ENCODE data around the gene VRK1. TPM values are rescaled to one million over a fixed set of nuclear protein-coding genes. Genes with fewer than 3 reads are reported as not detected.

Gene VRK1
- total RNA-seq, 1 experiment from 2014 or later, result 26.5 TPM

GRCh38 chr14:96806836-96807235 is 9.7 kb downstream of the VRK1 start:
- no peak overlapping the region for H3K4me3 ChIP-seq (ENCODE audit: low read depth in 2 of 2, low read length in 2 of 2)
- CTCF ChIA-PET, result no interaction called here
- H3K36me3 ChIP-seq (ENCODE audit: control insufficient read depth, insufficient read depth, low read length), result no peaks in the 10 kb centered on the region
- in situ Hi-C loops (cut with HindIII; ENCODE audit: low pct_unique_long_range_greater_than_20kb, low sequenced_read_pairs), result no loop called here
- POLR2A ChIA-PET, result no interaction called here
- H3K9me3 ChIP-seq (ENCODE audit: control insufficient read depth, insufficient read depth, low read depth, low read length), result no peaks in the 10 kb centered on the region
- H3K27ac ChIP-seq (ENCODE audit: low read length), result no peak overlapping the region
- no peak for TF ChIP-seq SIN3A (IDR thresholded peaks at IDR 0.05; ENCODE audit: borderline replicate concordance, insufficient read depth, low read depth, low read length)
- no peak for TF ChIP-seq TCF7L2 (IDR thresholded peaks at IDR 0.05; ENCODE audit: low read depth, low read length)
- no peak for TF ChIP-seq REST (IDR thresholded peaks at IDR 0.05; ENCODE audit: insufficient read depth in 1 of 2, low read depth in 2 of 2, low read length in 1 of 2)
- TF ChIP-seq POLR2AphosphoS5 (IDR thresholded peaks at IDR 0.05; ENCODE audit: low read depth, low read length), result no peak
- TF ChIP-seq CTCF (IDR thresholded peaks at IDR 0.05), result no peak
- no TSS peak for BruUV-seq (replicated peaks)
- no peak for ATAC-seq
- no peak for DNase-seq (ENCODE audit: low read depth, low spot score)
- no peaks in the 10 kb centered on the region for H3K27me3 ChIP-seq (ENCODE audit: control insufficient read depth, insufficient read depth, low read length)
- intact Hi-C loops (cut with micrococcal nuclease; ENCODE audit: unreplicated experiment), result no loop called here
- peaks cover 13% of the 10 kb centered on the region for H3K4me1 ChIP-seq (ENCODE audit: control insufficient read depth, insufficient read depth, low read length)

GRCh38 chr14:96808619-96809406 is 11.6 kb downstream of the VRK1 start:
- CTCF ChIA-PET, result no interaction called here
- POLR2A ChIA-PET, result no interaction called here
- intact Hi-C loops (cut with micrococcal nuclease; ENCODE audit: unreplicated experiment), result no loop called here

More at GRCh38 chr14:96808619-96809406, 11.6 kb downstream of the VRK1 start:
- H3K9me3 ChIP-seq (ENCODE audit: control insufficient read depth, insufficient read depth, low read depth, low read length), result no peaks in the 10 kb centered on the region
- H3K4me1 ChIP-seq (ENCODE audit: control insufficient read depth, insufficient read depth, low read length), result peaks cover 13% of the 10 kb centered on the region
- no peak overlapping the region for H3K27ac ChIP-seq (ENCODE audit: low read length)
- in situ Hi-C loops (cut with HindIII; ENCODE audit: low pct_unique_long_range_greater_than_20kb, low sequenced_read_pairs), result no loop called here
- no peaks in the 10 kb centered on the region for H3K36me3 ChIP-seq (ENCODE audit: control insufficient read depth, insufficient read depth, low read length)
- TF ChIP-seq TCF7L2 (IDR thresholded peaks at IDR 0.05; ENCODE audit: low read depth, low read length) (no peak), POLR2AphosphoS5 (IDR thresholded peaks at IDR 0.05; ENCODE audit: low read depth, low read length) (no peak), REST (IDR thresholded peaks at IDR 0.05; ENCODE audit: insufficient read depth in 1 of 2, low read depth in 2 of 2, low read length in 1 of 2) (no peak), CTCF (IDR thresholded peaks at IDR 0.05) (no peak), SIN3A (IDR thresholded peaks at IDR 0.05; ENCODE audit: borderline replicate concordance, insufficient read depth, low read depth, low read length) (no peak)
- DNase-seq (ENCODE audit: low read depth, low spot score) (no peak), ATAC-seq (no peak)
- H3K27me3 ChIP-seq (ENCODE audit: control insufficient read depth, insufficient read depth, low read length), result no peaks in the 10 kb centered on the region
- H3K4me3 ChIP-seq (ENCODE audit: low read depth in 2 of 2, low read length in 2 of 2), result no peak overlapping the region
- BruUV-seq (replicated peaks), result no TSS peak

All from Panc1 (cell line).